IPS-18a (cell line): ENCODE results near the gene KLHDC1.
A peak's percentile ranks its signal among the peaks of the same experiment; 100 is the strongest.
"Not testable (repeated sequence)": the region's sequence is repeated elsewhere in the genome, so short reads cannot be mapped to it uniquely, and the experiment has no call there.

Experiments used
- H3K27ac ChIP-seq: one replicate; pipeline ENCODE4 v1.5.1; 2013; ENCODE audit warnings: low read length
- H3K27me3 ChIP-seq: one replicate; pipeline ENCODE4 v1.6.1; 2013; ENCODE audit warnings: mild to moderate bottlenecking, low read length; ENCODE audit not compliant: control insufficient read depth, insufficient read depth
- H3K36me3 ChIP-seq: one replicate; pipeline ENCODE4 v1.6.1; 2013; ENCODE audit warnings: low read depth, low read length; ENCODE audit not compliant: control insufficient read depth
- H3K4me1 ChIP-seq: one replicate; pipeline ENCODE4 v1.6.1; 2013; ENCODE audit warnings: low read depth, low read length; ENCODE audit not compliant: control insufficient read depth
- H3K4me3 ChIP-seq: one replicate; pipeline ENCODE4 v1.5.1; 2013; ENCODE audit warnings: low read length
- H3K9ac ChIP-seq: one replicate; pipeline ENCODE4 v1.6.1; 2013; ENCODE audit warnings: mild to moderate bottlenecking, low read length, moderate library complexity
- H3K9me3 ChIP-seq: one replicate; pipeline ENCODE4 v1.6.1; 2013; ENCODE audit warnings: low read depth, low read length; ENCODE audit not compliant: control insufficient read depth

Gene KLHDC1

GRCh38 chr14:49732896-49733295 lies 40.0 kb downstream of the KLHDC1 start:
- no peaks in the 10 kb centered on the region for H3K36me3 ChIP-seq
- H3K27me3 ChIP-seq: no peaks in the 10 kb centered on the region
- no peaks in the 10 kb centered on the region for H3K9me3 ChIP-seq
- no peak overlapping the region for H3K27ac ChIP-seq
- no peak overlapping the region for H3K4me3 ChIP-seq
- no peak overlapping the region for H3K9ac ChIP-seq
- H3K4me1 ChIP-seq: no peaks in the 10 kb centered on the region

- Histone ChIP-seq H3K36me3 (no peaks in the 10 kb centered on the region), H3K9me3 (no peaks in the 10 kb centered on the region), H3K27ac (no peak overlapping the region), H3K9ac (no peak overlapping the region), H3K4me3 (no peak overlapping the region), H3K4me1 (no peaks in the 10 kb centered on the region), H3K27me3 (no peaks in the 10 kb centered on the region)
Observed at GRCh38 chr14:49733836-49734235, 40.9 kb downstream of the KLHDC1 start.

- H3K27ac ChIP-seq, H3K9ac ChIP-seq, H3K4me3 ChIP-seq, H3K9me3 ChIP-seq, H3K36me3 ChIP-seq, H3K27me3 ChIP-seq, H3K4me1 ChIP-seq: not testable (repeated sequence)
Observed at GRCh38 chr14:49735669-49736068, 42.7 kb downstream of the KLHDC1 start.

GRCh38 chr14:49745191-49745590 lies 52.3 kb downstream of the KLHDC1 start:
- Histone ChIP-seq H3K9me3 (no peaks in the 10 kb centered on the region), H3K27ac (no peak overlapping the region), H3K4me3 (no peak overlapping the region), H3K9ac (no peak overlapping the region), H3K27me3 (no peaks in the 10 kb centered on the region), H3K36me3 (no peaks in the 10 kb centered on the region), H3K4me1 (no peaks in the 10 kb centered on the region)

GRCh38 chr14:49746476-49746875 lies 53.6 kb downstream of the KLHDC1 start:
- H3K27me3 ChIP-seq, H3K27ac ChIP-seq, H3K9ac ChIP-seq, H3K4me1 ChIP-seq, H3K36me3 ChIP-seq, H3K4me3 ChIP-seq, H3K9me3 ChIP-seq: not testable (repeated sequence)

GRCh38 chr14:49754570-49755097 lies 61.7 kb downstream of the KLHDC1 start:
- Histone ChIP-seq H3K9ac (no peak overlapping the region), H3K27ac (no peak overlapping the region), H3K4me3 (no peak overlapping the region), H3K36me3 (no peaks in the 10 kb centered on the region), H3K4me1 (no peaks in the 10 kb centered on the region), H3K9me3 (no peaks in the 10 kb centered on the region), H3K27me3 (no peaks in the 10 kb centered on the region)

GRCh38 chr14:49755378-49755777 lies 62.5 kb downstream of the KLHDC1 start:
- Histone ChIP-seq H3K27ac (no peak overlapping the region), H3K4me1 (no peaks in the 10 kb centered on the region), H3K9ac (no peak overlapping the region)

GRCh38 chr14:49761839-49762551 lies 69.1 kb downstream of the KLHDC1 start:
- Histone ChIP-seq H3K36me3 (no peaks in the 10 kb centered on the region), H3K4me1 (peaks cover 3% of the 10 kb centered on the region), H3K9me3 (no peaks in the 10 kb centered on the region), H3K9ac (no peak overlapping the region), H3K27ac (no peak overlapping the region), H3K4me3 (no peak overlapping the region), H3K27me3 (no peaks in the 10 kb centered on the region)

More at GRCh38 chr14:49755378-49755777, 62.5 kb downstream of the KLHDC1 start:
- no peaks in the 10 kb centered on the region for H3K36me3 ChIP-seq
- no peak overlapping the region for H3K4me3 ChIP-seq
- no peaks in the 10 kb centered on the region for H3K9me3 ChIP-seq
- no peaks in the 10 kb centered on the region for H3K27me3 ChIP-seq

GRCh38 chr14:49766839-49767238 lies 73.9 kb downstream of the KLHDC1 start:
- Histone ChIP-seq H3K4me3 (peak overlapping the region; percentile 85), H3K27ac (peak overlapping the region; percentile 56)

GRCh38 chr14:49767270-49767570 lies 74.3 kb downstream of the KLHDC1 start:
- peak overlapping the region; percentile 85 for H3K4me3 ChIP-seq
- no peaks in the 10 kb centered on the region for H3K36me3 ChIP-seq
- peak overlapping the region; percentile 56 for H3K27ac ChIP-seq
- H3K4me1 ChIP-seq: peaks cover 11% of the 10 kb centered on the region
- H3K9ac ChIP-seq: peak overlapping the region; percentile 91
- no peaks in the 10 kb centered on the region for H3K27me3 ChIP-seq
- no peaks in the 10 kb centered on the region for H3K9me3 ChIP-seq

More at GRCh38 chr14:49766839-49767238, 73.9 kb downstream of the KLHDC1 start:
- Histone ChIP-seq H3K36me3 (no peaks in the 10 kb centered on the region), H3K27me3 (no peaks in the 10 kb centered on the region), H3K4me1 (peaks cover 11% of the 10 kb centered on the region), H3K9ac (peak overlapping the region; percentile 91), H3K9me3 (no peaks in the 10 kb centered on the region)

- peak within 1 kb of the TSS; percentile 85 for H3K4me3 ChIP-seq
- no peaks in the 10 kb centered on the region for H3K9me3 ChIP-seq
- peak within 1 kb of the TSS; percentile 67 for H3K27ac ChIP-seq
- peak within 1 kb of the TSS; percentile 91 for H3K9ac ChIP-seq
- no peaks in the 10 kb centered on the region for H3K27me3 ChIP-seq
- no peaks in the 10 kb centered on the region for H3K36me3 ChIP-seq
- peaks cover 11% of the 10 kb centered on the region for H3K4me1 ChIP-seq
Observed at GRCh38 chr14:49767571-49768300, 74.8 kb downstream of the KLHDC1 start, which contains the start of gene KLHDC2. Gene KLHDC2 (plus strand): TSS chr14:49768153. CDS start chr14:49768469, 316 bp downstream.
